ENCODE data around the gene SPATA2L.
"Not testable (repeated sequence)": the region's sequence is repeated elsewhere in the genome, so short reads cannot be mapped to it uniquely, and the experiment has no call there.

The SPATA2L gene

GRCh38 chr16:89689621-89690020, 11.9 kb downstream of the SPATA2L start:
- not testable (repeated sequence) for DNase-seq (ENCODE audit: low read depth)

GRCh38 chr16:89689142-89689541, 12.4 kb downstream of the SPATA2L start:
- DNase-seq (ENCODE audit: low read depth): no peak

- no peak for DNase-seq (ENCODE audit: low read depth)
These were observed 13.1 kb downstream of the SPATA2L start for GRCh38 chr16:89688395-89688794.

- peak; percentile 67 for DNase-seq (ENCODE audit: low read depth)
These were observed 14.2 kb downstream of the SPATA2L start for GRCh38 chr16:89687092-89687940.

- peak; percentile 88 for DNase-seq (ENCODE audit: low read depth)
These were observed 14.9 kb downstream of the SPATA2L start, which contains the start of gene CDK10 for GRCh38 chr16:89686520-89687091. Gene CDK10, plus strand, starts transcription at chr16:89686689. Its CDS starts 22 bp downstream, at chr16:89686711.

- no peak for DNase-seq (ENCODE audit: low read depth)
These were observed 15.6 kb downstream of the SPATA2L start for GRCh38 chr16:89685916-89686315.

GRCh38 chr16:89678258-89678657, 23.2 kb downstream of the SPATA2L start:
- DNase-seq (ENCODE audit: low read depth): no peak

GRCh38 chr16:89672177-89672941, 29.1 kb downstream of the SPATA2L start:
- no peak for DNase-seq (ENCODE audit: low read depth)

- DNase-seq (ENCODE audit: low read depth): not testable (repeated sequence)
These were observed 29.9 kb downstream of the SPATA2L start for GRCh38 chr16:89671565-89671964.

- peak; percentile 45 for DNase-seq (ENCODE audit: low read depth)
These were observed 30.7 kb downstream of the SPATA2L start for GRCh38 chr16:89670496-89671431.

- no peak for DNase-seq (ENCODE audit: low read depth)
These were observed 31.8 kb downstream of the SPATA2L start for GRCh38 chr16:89669755-89670154.

GRCh38 chr16:89668790-89669158, 32.7 kb downstream of the SPATA2L start:
- no peak for DNase-seq (ENCODE audit: low read depth)

GRCh38 chr16:89667633-89668032, 33.9 kb downstream of the SPATA2L start:
- no peak for DNase-seq (ENCODE audit: low read depth)

GRCh38 chr16:89667000-89667399, 34.5 kb downstream of the SPATA2L start:
- peak; percentile 49 for DNase-seq (ENCODE audit: low read depth)

GRCh38 chr16:89664238-89664637, 37.3 kb downstream of the SPATA2L start:
- DNase-seq (ENCODE audit: low read depth): not testable (repeated sequence)

- no peak for DNase-seq (ENCODE audit: low read depth)
These were observed 40.3 kb downstream of the SPATA2L start for GRCh38 chr16:89661215-89661614.

GRCh38 chr16:89660146-89660545, 41.4 kb downstream of the SPATA2L start:
- DNase-seq (ENCODE audit: low read depth): no peak

- DNase-seq (ENCODE audit: low read depth): peak; percentile 31
These were observed 43.2 kb downstream of the SPATA2L start for GRCh38 chr16:89658221-89658879.

- DNase-seq (ENCODE audit: low read depth): peak; percentile 86
These were observed 43.9 kb downstream of the SPATA2L start, which contains the start of the genes CHMP1A and SPATA33 for GRCh38 chr16:89657442-89658220. Gene CHMP1A, minus strand, starts transcription at chr16:89657708. Its CDS starts 120 bp downstream, at chr16:89657588. Gene SPATA33, plus strand, starts transcription at chr16:89657836. Its CDS starts 76 bp downstream, at chr16:89657912.

Data from EH (cell line).